ENCODE data around the gene HEATR5A.

GRCh38 chr14:31449971-31450610 is 29.7 kb upstream of the HEATR5A start:
- TF ChIP-seq EZH2 (IDR thresholded peaks at IDR 0.05; ENCODE audit: borderline replicate concordance, low read depth, low read length, poor library complexity, severe bottlenecking) (no peak), CTCF (conservative IDR thresholded peaks at IDR 0.05; ENCODE audit: low read depth, low read length) (peak; percentile 68)
